GM10266 (cell line): ENCODE results near the gene LRRFIP1.

ENCODE experiments used
- DNase-seq: peaks from one replicate; pipeline ENCODE4 v3.0.0; 2012; ENCODE audit errors: extremely low spot score
- TF ChIP-seq, protein P1 (sequence below): IDR thresholded peaks from 2 replicates; pipeline ENCODE4 v1.5.1; 2012; ENCODE audit warnings: mild to moderate bottlenecking, low read depth; ENCODE audit not compliant: control insufficient read depth, insufficient read depth; ENCODE audit errors: missing control alignments

Gene LRRFIP1

DNA sequence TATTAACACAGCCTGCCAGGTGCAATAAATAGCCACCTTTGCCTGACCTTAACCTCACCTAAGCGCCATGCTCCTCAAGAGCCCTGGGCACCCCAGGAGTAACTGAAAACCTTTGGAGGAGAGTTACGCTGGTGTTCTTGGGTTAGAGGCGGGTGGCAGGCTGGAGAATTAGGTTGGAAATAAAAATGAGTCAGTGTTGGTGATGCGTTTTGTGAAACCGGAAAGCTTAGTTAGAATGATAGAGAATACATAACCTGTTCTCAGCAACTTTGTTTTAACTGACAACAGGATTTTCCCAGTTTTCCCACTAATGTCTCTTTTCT is 17.0 kb downstream of the LRRFIP1 start:
- no peak for DNase-seq
- TF ChIP-seq, protein P1, sequence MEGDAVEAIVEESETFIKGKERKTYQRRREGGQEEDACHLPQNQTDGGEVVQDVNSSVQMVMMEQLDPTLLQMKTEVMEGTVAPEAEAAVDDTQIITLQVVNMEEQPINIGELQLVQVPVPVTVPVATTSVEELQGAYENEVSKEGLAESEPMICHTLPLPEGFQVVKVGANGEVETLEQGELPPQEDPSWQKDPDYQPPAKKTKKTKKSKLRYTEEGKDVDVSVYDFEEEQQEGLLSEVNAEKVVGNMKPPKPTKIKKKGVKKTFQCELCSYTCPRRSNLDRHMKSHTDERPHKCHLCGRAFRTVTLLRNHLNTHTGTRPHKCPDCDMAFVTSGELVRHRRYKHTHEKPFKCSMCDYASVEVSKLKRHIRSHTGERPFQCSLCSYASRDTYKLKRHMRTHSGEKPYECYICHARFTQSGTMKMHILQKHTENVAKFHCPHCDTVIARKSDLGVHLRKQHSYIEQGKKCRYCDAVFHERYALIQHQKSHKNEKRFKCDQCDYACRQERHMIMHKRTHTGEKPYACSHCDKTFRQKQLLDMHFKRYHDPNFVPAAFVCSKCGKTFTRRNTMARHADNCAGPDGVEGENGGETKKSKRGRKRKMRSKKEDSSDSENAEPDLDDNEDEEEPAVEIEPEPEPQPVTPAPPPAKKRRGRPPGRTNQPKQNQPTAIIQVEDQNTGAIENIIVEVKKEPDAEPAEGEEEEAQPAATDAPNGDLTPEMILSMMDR: no peak

DNA sequence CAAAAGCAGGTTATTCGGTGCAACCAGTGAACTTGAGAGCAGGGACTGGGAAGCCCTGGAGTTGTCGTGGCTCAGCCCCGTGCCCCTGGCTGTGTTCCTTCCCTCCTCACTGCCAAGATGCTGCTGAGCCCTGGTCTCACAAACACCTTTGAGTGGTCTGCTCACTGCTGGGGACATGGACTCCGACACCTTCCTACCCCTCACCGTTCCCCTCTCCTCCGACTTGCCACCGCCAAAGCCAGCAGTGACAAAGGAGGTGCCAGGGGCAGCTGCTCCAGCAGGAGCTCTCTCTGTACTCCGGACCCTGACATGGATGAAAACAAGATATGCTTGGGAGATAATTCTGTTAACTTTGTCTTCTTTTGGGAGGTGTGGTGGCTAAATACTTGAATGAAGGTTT is 17.9 kb downstream of the LRRFIP1 start:
- TF ChIP-seq, protein P1: no peak
- no peak for DNase-seq

DNA sequence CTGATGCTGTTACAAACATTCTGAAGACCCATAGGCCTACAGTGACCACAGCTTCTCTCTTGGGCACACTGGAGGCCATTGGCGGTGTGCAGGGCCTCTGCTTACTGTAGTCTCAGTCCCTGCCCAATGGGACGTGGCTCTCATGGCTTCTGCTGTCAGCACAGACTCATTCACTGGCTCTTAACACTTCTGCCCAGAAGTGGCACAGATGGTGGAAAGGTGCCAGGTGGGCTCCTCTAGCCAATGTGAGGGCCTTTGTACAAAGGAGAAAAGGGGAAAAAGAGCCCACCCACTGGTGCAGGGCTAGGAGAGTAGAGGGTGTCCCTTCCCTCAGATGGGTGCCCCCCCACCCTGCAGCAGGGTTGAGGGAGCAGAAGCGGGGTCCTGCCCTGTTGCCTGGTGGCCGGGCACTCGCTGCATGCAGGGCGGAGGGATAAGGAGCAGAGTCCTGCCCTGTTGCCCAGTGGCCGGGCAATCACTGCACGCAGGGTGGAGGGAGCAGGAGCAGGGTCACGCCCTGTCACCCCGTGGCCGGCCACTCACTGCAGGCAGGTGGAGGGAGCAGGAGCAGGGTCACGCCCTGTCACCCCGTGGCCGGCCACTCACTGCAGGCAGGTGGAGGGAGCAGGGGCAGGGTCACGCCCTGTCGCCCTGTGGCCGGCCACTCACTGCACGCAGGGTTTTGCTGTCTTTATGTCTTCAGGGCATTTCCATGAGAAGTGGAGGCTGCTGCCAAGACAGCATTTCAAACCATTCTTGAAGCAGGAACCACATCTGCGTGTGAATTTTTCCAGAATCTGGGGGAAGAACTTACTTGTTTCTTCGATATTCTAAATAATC is 20.0 kb downstream of the LRRFIP1 start:
- no peak for DNase-seq
- TF ChIP-seq, protein P1: no peak

DNA sequence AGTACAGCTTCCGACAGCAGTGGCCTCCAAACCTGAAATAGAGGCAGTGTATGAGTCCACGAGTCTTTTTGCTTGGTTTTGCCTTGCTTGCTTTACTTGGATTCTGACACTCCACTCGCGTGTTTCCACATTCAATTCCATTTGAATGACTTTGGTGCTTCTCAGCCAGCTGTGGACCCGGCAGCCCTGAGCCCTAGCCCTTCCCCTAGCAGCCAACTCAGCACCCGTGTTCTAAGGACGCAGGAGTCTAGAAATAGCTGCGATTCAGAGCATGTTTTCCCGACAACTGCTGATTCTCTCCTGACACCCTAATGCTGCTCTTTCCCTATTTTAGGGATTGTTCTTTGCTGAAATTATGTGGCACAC is 20.6 kb downstream of the LRRFIP1 start:
- TF ChIP-seq, protein P1: no peak

DNA sequence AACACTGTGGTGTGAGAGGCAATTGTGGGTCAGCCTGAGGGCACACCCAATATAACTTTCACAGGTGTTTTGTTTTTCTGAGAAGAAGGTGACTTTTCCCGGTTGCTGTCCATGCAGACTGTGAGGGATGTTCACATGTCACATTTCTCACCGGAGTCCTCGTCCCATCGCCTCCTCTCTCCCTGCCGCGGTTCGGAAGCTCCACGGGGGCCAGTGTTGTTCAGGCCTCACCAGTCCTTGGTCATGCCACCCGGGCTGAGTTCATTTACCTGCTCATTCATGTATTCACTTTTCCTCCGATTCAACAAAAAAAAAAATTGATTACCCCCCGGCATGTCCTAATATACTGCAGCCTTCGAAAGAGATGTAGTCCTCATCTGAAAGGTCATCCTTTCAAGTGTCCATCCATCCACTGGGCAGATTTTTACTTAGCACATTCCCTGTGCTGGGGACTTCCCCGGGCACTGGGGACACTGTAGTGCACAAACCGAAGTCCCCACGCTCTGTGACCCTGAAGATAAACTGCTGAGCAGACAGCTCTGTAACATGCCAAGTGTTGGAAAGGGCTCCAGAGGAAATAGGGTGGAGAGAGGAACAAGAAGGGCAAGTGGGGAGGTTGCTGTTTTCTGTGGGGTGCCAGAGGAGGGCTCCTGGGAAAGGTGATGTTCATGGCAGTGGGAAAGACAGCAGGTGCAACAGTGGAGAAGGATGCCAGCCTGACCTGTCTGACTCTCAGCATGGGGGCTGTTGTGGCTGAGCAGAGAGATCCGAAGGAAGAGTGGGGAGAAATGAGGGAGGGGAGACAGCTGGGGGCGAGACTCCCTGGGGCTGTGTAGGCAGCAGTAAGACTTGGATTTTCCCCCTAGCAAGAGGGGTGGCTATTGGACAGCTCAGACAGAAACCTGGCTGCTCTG is 22.4 kb downstream of the LRRFIP1 start:
- TF ChIP-seq, protein P1: no peak
- DNase-seq: no peak

More for the DNA sequence above, 20.6 kb downstream of the LRRFIP1 start:
- no peak for DNase-seq

DNA sequence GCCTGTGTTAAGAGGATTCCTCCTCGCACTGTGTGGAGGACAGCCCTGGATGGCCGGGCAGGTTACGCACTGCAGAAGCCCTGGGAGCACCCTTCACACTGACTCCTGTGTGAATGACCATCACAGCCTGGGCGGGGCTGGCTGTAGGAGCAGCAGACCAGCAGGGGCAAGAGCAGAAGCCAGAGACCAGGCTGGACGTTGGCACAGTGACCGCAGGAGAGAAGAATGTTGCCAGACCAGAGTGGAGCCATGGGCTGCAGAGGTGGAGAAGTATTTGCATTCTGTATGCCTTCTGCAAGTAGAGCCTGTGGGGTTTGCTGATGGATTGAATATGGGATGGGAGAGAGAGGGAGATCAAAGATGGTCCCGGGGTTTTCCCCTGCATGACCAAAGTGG is 23.1 kb downstream of the LRRFIP1 start:
- no peak for DNase-seq
- TF ChIP-seq, protein P1: no peak

DNA sequence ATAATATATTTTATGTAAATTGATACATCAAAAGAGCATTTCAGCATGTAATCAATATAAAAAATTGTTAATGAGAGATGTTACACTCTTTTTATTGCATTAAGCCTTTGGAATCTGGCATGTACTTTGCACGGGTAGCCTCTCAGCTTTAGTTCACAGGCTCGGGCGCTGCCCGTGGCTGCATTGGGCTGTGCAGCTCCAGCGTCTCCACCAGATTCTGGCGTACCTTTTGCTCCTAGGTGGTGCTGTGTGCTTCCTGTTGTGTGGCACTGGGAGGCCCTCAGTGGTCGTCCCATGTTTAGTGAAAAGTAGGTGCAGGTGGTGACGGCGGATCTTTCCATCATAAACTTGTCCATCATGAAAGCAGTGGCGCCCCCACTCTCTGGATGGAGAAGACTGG is 24.4 kb downstream of the LRRFIP1 start:
- TF ChIP-seq, protein P1: no peak

More for the DNA sequence above, 24.4 kb downstream of the LRRFIP1 start:
- DNase-seq: no peak
